Measurements from ENCODE around the gene NACA2.
"Not testable (repeated sequence)": the region's sequence is repeated elsewhere in the genome, so short reads cannot be mapped to it uniquely, and the experiment has no call there.

The NACA2 gene

DNA sequence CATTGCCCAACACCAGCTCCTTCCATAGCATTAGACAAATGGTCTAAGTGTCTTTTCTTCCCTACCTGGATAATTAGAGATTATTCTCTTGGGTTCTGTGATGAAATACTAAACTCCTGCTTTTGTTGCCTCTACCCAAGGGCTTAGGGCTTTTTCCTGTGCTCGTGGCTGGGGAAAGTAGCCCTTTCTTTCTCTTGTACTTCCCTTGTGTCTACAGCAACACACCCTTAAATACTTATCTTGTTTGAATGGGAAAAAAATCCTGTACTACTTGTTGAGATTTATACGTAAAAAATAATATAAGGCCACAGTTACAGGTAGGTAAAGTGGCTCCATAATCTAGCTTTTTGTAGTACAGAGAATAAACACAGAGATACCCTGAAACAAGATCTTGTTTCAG lies 7.0 kb upstream of the NACA2 start:
- no peak for DNase-seq

GRCh38 chr17:61597607-61598006 lies 6.6 kb upstream of the NACA2 start:
- DNase-seq = no peak

GRCh38 chr17:61595418-61596186 lies 4.6 kb upstream of the NACA2 start:
- no peak for DNase-seq

DNA sequence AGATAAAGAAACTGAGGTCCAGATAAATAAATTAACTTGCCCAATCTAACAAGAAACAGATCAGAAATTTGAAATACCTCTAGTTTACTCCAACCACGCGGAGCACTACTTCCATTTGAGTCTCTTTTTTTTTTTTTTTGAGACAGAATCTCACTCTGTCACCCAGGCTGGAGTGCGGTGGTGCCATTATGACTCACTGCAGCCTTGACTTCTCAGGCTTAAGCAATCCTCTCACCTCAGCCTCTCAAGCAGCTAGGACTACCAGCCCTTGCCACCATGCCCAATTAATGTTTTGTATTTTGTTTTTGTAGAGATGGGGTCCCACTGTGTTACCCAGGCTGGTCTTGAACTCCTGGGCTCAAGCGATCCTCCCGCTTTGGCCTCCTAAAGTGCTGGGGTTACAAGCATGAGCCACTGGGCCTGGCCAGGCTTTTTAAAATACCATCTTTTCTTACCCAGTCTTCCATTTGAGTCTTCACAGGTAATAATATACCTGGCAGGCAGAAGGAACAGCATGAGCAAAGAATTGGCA lies 3.3 kb upstream of the NACA2 start:
- no peak for DNase-seq

DNA sequence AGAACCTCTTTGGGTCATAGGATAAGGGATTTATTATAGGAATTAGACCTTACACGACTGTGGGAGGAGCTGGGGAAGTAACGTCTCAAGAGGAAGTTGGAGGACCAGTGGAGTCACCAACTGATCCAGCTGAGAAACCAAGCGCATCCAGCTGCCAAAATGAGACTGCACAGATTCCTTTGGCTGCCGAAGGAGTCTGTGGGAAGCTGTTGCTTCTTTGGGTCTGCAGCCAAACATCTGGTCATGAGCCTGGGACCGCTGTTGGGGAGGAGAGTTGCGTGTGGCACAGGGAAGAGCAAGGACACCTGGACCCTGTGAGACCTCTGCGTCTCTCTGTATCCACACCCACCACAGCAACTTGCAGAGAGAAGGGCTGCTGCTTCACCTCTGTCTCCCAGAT lies 2.4 kb upstream of the NACA2 start:
- DNase-seq = no peak

- DNase-seq = no peak
Measured at GRCh38 chr17:61591930-61592329, 911 bp upstream of the NACA2 start.

GRCh38 chr17:61589990-61590389 lies 1.0 kb downstream of the NACA2 start:
- DNase-seq = no peak

DNA sequence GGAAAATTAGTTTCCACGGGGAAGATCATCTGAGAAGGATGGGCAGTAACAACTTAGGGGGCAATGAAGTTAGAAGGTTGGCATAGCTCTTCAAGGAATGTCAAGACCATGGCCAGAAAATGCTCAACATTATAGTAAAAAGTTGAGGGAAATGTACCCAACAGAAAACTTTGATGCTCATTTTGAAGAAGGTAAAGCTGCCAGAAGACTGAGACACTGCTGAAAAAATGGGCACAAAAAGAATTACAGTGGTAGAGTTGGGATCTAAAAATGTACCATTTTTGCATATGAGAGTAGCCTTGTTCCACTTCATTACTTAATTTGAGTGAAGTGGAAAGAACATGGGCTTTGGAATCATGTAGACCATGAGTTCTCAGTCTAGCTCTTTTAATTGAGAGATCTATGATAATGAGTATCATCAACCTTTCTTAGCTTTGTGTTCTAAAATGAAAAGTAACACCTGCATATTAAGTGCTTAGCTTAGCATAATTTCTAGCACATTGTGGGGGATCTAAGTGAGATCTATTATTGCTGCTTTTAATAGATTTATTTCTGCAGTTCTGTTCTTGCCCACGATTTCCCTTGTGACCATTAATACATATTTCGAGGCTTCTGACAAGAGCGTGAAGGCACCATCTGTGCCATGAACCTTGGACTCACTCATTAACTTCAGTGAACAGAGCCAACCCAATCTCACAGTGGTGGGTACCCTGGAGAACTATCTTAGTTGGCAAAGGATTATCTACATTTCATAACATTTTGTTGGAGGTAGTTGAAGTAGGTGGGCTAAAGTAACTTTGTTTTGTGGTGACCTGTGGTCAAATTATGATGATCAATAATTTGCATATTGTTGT lies 3.0 kb downstream of the NACA2 start:
- DNase-seq = no peak

- no peak for DNase-seq
Measured at GRCh38 chr17:61587242-61587641, 3.8 kb downstream of the NACA2 start.

- DNase-seq = not testable (repeated sequence)
Measured at GRCh38 chr17:61586622-61587021, 4.4 kb downstream of the NACA2 start.

DNA sequence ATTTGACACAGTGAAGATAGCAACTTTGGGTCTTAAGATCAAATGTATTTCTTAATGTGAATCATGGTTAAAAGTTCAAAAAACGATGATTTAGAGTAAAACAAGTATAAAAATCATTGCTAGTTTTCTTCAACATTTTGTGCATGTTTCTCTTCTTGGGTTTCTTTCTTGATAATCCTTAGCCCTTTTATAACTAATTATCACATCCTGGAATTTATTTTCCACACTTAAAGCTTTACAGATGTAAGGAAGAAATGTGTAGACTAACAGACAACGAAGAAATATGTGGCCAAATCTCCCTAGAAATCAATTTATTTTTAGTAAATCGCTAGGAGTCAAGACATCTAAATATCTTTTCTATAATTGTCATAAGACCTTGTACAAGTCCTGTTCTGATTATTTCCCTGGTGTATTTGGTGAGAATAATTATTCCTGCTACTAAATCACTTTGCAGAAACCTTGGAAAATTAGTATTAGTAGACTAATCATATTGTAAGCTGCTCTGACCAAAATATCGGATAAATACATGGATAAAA lies 4.9 kb downstream of the NACA2 start:
- DNase-seq = no peak

DNA sequence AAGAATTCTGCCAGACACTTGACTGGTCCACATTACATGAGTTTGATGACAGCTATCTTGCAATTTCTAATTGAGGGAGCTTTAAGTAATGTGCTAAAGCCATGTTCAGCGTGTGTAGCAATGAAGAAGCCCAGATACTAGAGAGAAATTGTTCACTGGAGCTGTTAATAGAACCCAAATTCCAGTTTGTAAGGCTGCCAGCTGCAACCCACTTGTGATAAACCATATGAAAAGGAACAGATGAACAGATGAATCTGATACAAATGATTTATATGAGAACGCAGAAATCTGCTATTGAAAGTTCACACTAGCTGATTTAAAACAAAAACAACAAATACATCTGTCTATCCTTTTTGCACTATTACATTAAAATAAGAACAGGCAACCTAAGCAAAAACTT lies 6.2 kb downstream of the NACA2 start:
- no peak for DNase-seq

- no peak for DNase-seq
Measured at GRCh38 chr17:61584266-61584665, 6.8 kb downstream of the NACA2 start.

- no peak for DNase-seq
Measured at GRCh38 chr17:61583660-61584264, 7.3 kb downstream of the NACA2 start.

GRCh38 chr17:61583242-61583641 lies 7.8 kb downstream of the NACA2 start:
- no peak for DNase-seq

DNA sequence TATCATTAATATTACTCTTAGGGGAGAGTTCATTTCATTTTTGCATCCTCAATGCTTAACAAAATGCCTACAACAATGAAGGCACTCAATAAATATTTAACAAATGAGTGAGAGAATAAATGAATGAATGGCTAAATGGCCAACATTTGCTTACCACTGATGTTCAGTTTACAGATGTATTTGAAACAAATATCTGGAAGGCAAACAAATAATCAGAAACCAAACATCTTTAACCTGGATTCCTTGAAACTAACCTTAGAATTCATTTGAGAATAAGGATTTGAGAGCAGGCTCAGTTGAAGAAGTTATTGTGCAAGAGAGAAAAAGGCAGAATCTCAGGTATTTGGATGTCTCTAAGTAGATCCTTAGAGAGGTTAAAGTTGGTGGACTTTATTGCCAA lies 8.4 kb downstream of the NACA2 start:
- DNase-seq = no peak

GRCh38 chr17:61581611-61582349 lies 9.2 kb downstream of the NACA2 start:
- DNase-seq = no peak

- no peak for DNase-seq
Measured at GRCh38 chr17:61580502-61580901, 10.5 kb downstream of the NACA2 start.

- DNase-seq = no peak
Measured at GRCh38 chr17:61579961-61580360, 11.1 kb downstream of the NACA2 start.

DNA sequence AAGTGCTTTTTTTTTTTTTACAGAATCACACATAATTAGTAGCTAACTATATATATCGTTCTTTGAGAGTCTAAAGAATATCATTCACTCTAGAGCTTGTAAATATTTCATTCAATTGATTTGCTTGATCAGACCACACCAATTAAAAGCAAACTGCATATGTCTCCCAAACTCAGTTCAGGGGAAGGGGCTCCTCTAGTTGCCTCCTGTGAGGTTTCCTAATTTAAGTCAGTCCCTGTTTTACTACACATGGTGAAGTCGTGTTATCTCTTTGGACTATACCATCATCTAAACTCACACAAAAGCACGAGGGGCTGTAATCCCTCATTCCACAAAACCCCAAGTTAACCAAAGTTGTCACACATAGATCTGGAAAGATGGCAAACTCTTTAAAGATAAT lies 11.7 kb downstream of the NACA2 start:
- DNase-seq = no peak

- no peak for DNase-seq
Measured at GRCh38 chr17:61578645-61579044, 12.4 kb downstream of the NACA2 start.

DNA sequence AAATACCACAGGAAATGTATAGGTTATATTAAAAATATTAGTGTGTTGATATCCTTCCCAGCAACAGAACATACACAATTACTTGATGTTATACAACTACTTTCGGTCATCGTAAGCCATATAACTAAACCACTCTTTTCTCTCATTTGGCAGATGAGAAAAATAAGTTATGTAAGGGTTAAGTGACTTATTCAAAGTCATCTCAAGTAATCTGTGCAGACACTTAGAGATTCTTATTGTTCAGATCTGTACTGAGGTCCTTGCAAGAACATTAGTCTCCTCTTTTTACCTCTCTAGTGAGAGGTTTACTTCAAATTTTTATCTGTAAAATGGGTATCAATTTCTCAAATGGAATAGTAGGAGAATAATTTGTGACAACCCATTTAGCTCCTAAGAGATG lies 15.0 kb downstream of the NACA2 start:
- no peak for DNase-seq

Data from GOT3 (cell line).